Neural crest cell (in vitro differentiated cells): ENCODE measurements around the gene ULBP3. TPM values are rescaled to one million over a fixed set of nuclear protein-coding genes. Genes with fewer than 3 reads are reported as not detected.
"Not testable (repeated sequence)": the region's sequence is repeated elsewhere in the genome, so short reads cannot be mapped to it uniquely, and the experiment has no call there.

Experiments
- DNase-seq: peaks from one replicate; pipeline ENCODE4 v3.0.0; 2021; ENCODE audit warnings: low read depth, mixed read lengths, low spot score
- H3K27ac Mint-ChIP-seq: one replicate; pipeline ENCODE4 v1.8.0; 2021; ENCODE audit warnings: mild to moderate bottlenecking, mixed read lengths; ENCODE audit not compliant: unreplicated experiment
- H3K27me3 Mint-ChIP-seq: 2 replicates; pipeline ENCODE4 v1.8.0; 2021; ENCODE audit warnings: low read depth, mild to moderate bottlenecking, mixed read lengths
- H3K36me3 Mint-ChIP-seq: 2 replicates; pipeline ENCODE4 v1.8.0; 2021; ENCODE audit warnings: low read depth, mild to moderate bottlenecking, mixed read lengths
- H3K4me1 Mint-ChIP-seq: 2 replicates; pipeline ENCODE4 v1.8.0; 2021; ENCODE audit warnings: mixed read lengths
- H3K4me3 Mint-ChIP-seq: one replicate; pipeline ENCODE4 v1.8.0; 2021; ENCODE audit warnings: mild to moderate bottlenecking, mixed read lengths
- H3K9me3 Mint-ChIP-seq: 2 replicates; pipeline ENCODE4 v1.8.0; 2021; ENCODE audit warnings: mixed read lengths
- total RNA-seq: library from RNA; stranded (reverse); gene quantifications from 2 replicates; pipeline ENCODE4 v1.2.1, GENCODE V29; 2021
- TF ChIP-seq, protein P1 (sequence below): fragments of 200-600 bp; sonication (generic); conservative IDR thresholded peaks from 2 replicates; pipeline ENCODE4 v1.5.0; 2021; ENCODE audit warnings: antibody characterized with exemption, mild to moderate bottlenecking

Gene ULBP3
- total RNA-seq, 1 donor from 2014 or later = 17.5 TPM

DNA sequence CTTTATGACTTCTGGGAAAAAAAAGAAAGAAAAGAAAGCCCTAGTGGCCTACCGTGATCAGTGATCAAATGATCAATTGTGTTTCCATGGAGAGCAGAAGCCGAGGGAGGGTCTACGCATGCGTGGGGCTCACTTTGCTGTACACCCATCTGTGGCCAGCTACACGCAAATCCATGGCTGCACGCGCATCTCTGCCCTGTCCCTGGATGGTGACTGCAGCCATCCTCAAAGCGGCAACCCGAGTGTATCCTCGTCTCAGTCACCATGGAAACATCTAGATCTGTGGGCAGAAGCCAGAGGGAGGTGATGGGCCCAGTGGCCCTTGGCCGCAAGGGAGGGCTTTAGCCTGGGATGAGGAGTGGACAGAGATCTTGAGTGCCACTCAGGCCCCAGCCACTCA is 785 bp upstream of the ULBP3 start:
- H3K27me3 Mint-ChIP-seq = no peaks in the 10 kb centered on the region
- peak; percentile 43 for DNase-seq
- peaks cover 16% of the 10 kb centered on the region for H3K36me3 Mint-ChIP-seq
- peaks cover 29% of the 10 kb centered on the region for H3K4me1 Mint-ChIP-seq
- H3K9me3 Mint-ChIP-seq = no peaks in the 10 kb centered on the region
- TF ChIP-seq, protein P1, sequence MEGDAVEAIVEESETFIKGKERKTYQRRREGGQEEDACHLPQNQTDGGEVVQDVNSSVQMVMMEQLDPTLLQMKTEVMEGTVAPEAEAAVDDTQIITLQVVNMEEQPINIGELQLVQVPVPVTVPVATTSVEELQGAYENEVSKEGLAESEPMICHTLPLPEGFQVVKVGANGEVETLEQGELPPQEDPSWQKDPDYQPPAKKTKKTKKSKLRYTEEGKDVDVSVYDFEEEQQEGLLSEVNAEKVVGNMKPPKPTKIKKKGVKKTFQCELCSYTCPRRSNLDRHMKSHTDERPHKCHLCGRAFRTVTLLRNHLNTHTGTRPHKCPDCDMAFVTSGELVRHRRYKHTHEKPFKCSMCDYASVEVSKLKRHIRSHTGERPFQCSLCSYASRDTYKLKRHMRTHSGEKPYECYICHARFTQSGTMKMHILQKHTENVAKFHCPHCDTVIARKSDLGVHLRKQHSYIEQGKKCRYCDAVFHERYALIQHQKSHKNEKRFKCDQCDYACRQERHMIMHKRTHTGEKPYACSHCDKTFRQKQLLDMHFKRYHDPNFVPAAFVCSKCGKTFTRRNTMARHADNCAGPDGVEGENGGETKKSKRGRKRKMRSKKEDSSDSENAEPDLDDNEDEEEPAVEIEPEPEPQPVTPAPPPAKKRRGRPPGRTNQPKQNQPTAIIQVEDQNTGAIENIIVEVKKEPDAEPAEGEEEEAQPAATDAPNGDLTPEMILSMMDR = no peak
- no peak overlapping the region for H3K27ac Mint-ChIP-seq
- H3K4me3 Mint-ChIP-seq = peak overlapping the region; percentile 95

DNA sequence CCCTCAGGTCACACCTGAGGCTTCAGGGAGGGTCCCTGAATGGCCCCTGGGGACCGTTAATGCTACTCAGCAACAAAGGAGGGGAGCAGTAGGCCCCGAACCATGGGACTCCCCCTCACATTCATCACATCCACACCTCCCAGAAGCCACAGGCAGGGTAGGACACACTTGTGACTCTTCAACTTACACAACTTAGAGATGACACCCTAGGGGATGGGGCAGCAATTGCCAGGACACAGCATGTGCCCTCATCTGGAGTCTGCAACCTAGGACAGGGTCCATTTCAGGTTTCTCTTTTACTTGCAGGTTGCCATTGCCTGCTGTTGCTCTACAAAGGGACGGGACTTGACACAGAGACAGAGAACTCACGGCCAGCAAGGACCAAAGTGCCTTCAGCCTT is 770 bp downstream of the ULBP3 start:
- Mint-ChIP-seq H3K4me3 (peak overlapping the region; percentile 95), H3K27ac (no peak overlapping the region), H3K36me3 (peaks cover 25% of the 10 kb centered on the region), H3K27me3 (no peaks in the 10 kb centered on the region), H3K9me3 (no peaks in the 10 kb centered on the region), H3K4me1 (peaks cover 29% of the 10 kb centered on the region)
- TF ChIP-seq, protein P1 = no peak
- no peak for DNase-seq

DNA sequence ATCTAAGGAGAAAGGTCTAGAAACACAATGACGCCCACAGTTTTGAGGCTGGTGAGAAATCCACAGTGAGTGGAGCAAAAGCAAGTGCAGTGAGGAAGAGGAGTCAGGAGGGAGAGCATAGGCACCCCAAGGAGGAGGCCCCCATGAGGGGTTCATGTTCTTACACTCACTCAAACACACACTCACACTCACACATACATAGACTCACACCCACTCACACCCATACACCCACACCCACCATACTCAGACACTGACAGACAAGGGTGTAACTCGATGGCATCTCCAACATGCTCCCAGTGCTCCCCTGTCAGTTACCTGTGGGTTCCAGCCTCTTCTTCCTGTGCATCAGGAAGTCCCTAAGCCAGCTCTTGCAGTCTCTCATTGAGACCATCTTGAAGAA is 3.8 kb downstream of the ULBP3 start:
- H3K9me3 Mint-ChIP-seq = no peaks in the 10 kb centered on the region

DNA sequence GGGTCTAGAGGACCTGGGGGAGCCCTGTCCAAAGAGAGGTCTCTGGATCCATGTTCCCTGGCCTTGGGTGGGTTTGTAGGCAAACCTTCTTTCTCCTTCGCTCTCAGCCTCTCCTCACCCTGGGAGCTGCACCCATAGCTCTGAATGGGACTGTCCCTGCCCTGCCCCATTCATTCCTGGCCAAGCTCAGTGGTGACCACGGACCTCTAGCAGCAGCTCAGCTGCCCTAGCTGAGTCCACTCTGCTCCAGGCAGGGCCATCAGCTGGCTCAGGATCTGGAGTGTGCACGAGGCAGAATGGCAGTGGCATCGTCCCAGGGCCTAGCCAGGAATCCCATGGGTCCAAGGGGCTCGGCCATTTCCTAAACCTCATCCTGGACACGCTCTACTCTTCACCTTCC is 5.3 kb downstream of the ULBP3 start:
- DNase-seq = no peak
- peaks cover 42% of the 10 kb centered on the region for H3K36me3 Mint-ChIP-seq
- H3K27me3 Mint-ChIP-seq = no peaks in the 10 kb centered on the region
- H3K27ac Mint-ChIP-seq = peak overlapping the region; percentile 59
- H3K4me1 Mint-ChIP-seq = peaks cover 4% of the 10 kb centered on the region
- TF ChIP-seq, protein P1 = no peak
- H3K4me3 Mint-ChIP-seq = no peak overlapping the region
- H3K9me3 Mint-ChIP-seq = no peaks in the 10 kb centered on the region

More for the DNA sequence above, 3.8 kb downstream of the ULBP3 start:
- TF ChIP-seq, protein P1 = no peak
- DNase-seq = no peak
- Mint-ChIP-seq H3K4me1 (peaks cover 14% of the 10 kb centered on the region), H3K36me3 (peaks cover 38% of the 10 kb centered on the region), H3K27me3 (no peaks in the 10 kb centered on the region), H3K27ac (peak overlapping the region; percentile 57), H3K4me3 (no peak overlapping the region)

DNA sequence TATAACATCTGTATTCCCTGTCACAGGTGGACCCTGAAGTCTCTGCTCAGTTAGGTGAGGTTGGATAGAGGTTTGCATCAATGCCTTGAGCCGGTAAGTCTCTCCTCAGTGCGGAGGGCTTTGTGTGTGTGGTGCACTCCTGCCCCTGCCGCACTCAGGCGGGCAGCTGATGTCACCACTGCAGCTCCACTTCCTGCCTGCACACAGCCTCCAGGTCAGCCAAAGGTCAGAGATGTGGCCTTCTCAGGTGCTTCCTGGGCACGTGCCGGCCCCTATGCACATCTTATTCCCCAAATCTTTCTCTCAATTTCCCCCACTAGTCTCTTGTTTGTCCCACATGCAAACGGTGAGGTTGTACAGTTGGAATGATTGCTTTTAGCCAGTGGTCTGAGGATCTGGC is 8.9 kb downstream of the ULBP3 start:
- H3K4me1 Mint-ChIP-seq, H3K4me3 Mint-ChIP-seq, H3K9me3 Mint-ChIP-seq: not testable (repeated sequence)

DNA sequence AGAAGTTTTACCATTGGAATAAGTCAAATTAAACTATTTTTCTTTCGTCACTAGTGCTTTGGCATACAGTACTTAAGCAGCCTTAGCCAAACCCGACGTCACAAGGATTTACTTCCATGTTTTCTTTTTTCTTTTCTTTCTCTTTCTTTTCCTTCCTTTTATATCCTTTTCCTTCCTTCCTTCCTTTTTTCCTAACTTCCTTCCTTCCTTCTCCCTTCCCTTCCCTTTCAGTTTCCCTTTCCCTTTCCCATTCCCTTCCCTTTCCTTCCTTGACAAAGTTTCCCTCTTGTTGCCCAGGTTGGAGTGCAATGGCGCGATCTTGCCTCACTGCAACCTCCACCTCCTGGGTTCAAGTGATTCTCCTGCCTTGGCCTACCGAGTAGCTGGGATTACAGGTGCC is 9.9 kb downstream of the ULBP3 start:
- no peak overlapping the region for H3K4me3 Mint-ChIP-seq
- H3K27ac Mint-ChIP-seq = no peak overlapping the region
- H3K9me3 Mint-ChIP-seq = peaks cover 14% of the 10 kb centered on the region
- no peak for DNase-seq
- H3K4me1 Mint-ChIP-seq = no peaks in the 10 kb centered on the region
- TF ChIP-seq, protein P1 = no peak
- H3K27me3 Mint-ChIP-seq = peaks cover 22% of the 10 kb centered on the region
- H3K36me3 Mint-ChIP-seq = peaks cover 33% of the 10 kb centered on the region

More for the DNA sequence above, 8.9 kb downstream of the ULBP3 start:
- Mint-ChIP-seq H3K36me3 (peaks cover 34% of the 10 kb centered on the region), H3K27me3 (peaks cover 12% of the 10 kb centered on the region)
- not testable (repeated sequence) for DNase-seq, H3K27ac Mint-ChIP-seq
